Neuron (in vitro differentiated cells): Measurements from ENCODE around the gene FAM217A.

ENCODE experiments used
- H2AFZ ChIP-seq: one replicate; pipeline ENCODE4 v1.6.1; 2013; ENCODE audit warnings: low read depth, mild to moderate bottlenecking, inconsistent platforms, low read length, moderate library complexity
- H3K27me3 ChIP-seq: one replicate; pipeline ENCODE4 v1.6.1; 2013; ENCODE audit warnings: low read length; ENCODE audit not compliant: insufficient read depth
- H3K36me3 ChIP-seq: one replicate; pipeline ENCODE4 v1.6.1; 2013; ENCODE audit warnings: low read length; ENCODE audit not compliant: insufficient read depth
- H3K4me1 ChIP-seq: one replicate; pipeline ENCODE4 v1.6.1; 2013; ENCODE audit warnings: low read length; ENCODE audit not compliant: insufficient read depth
- H3K4me3 ChIP-seq: 2 replicates; pipeline ENCODE4 v1.5.1; 2013; ENCODE audit warnings: mild to moderate bottlenecking, low read length, moderate library complexity
- H3K9me3 ChIP-seq: one replicate; pipeline ENCODE4 v1.6.1; 2013; ENCODE audit warnings: low read length

The FAM217A gene

DNA sequence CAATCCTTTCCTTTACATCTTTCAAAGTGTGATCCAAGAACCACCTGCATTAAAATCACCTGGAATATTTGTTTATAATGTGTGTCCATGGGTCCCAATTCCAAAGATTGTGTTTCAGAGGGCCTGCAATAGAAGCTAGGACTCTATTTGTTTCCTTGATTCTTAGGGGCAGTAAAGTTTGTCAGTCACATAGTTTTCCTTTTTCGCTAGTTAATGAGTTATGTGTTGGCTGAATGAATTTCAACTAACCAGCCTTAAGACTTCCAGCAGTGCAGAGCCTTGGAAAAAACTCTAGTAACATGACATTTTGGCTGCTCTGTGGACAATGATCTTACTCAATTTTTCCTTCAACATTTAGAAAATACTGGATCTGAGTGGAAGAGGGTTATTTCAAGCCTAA lies 11.3 kb downstream of the FAM217A start:
- Histone ChIP-seq H3K9me3 (no peaks in the 10 kb centered on the region), H3K36me3 (peaks cover 26% of the 10 kb centered on the region), H3K4me1 (no peaks in the 10 kb centered on the region), H3K27me3 (no peaks in the 10 kb centered on the region), H2AFZ (no peak overlapping the region), H3K4me3 (no peak overlapping the region)

DNA sequence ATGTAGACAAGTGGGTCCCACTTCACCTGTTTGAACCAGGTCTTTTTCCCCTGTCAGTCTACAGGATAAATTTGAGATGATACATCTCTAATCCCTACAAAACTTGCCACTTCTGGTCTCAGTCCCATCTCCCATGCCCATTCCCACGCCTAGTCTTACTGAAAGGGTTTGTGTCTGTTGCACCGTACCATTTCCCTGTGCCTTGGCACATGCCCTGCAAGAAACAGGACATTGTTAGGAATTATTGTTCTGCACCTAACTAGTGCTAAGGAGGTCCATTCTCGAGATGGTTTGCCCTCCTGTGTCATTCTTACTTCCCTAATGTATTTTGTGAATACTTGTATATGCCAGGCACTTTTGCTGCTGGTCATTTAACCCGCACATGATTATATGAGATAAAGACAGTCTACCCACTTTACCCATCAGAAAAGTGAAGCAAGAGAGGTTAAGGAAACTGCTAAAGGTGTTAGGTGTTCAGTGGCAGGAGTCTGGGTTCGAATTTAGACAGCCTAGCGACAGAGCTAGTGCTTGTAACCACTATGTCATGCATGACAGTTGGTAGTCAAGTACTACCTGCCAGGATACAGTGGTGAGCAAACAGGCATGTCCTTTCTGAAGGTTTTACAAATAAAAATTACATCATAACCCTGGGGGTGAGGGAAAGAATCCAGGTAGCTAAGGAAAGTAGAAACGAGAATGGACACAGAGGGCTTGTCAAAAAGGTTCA lies 12.7 kb downstream of the FAM217A start:
- H3K27me3 ChIP-seq = no peaks in the 10 kb centered on the region
- no peaks in the 10 kb centered on the region for H3K9me3 ChIP-seq
- peaks cover 40% of the 10 kb centered on the region for H3K36me3 ChIP-seq
- H3K4me1 ChIP-seq = no peaks in the 10 kb centered on the region
- no peak overlapping the region for H2AFZ ChIP-seq
- no peak overlapping the region for H3K4me3 ChIP-seq

DNA sequence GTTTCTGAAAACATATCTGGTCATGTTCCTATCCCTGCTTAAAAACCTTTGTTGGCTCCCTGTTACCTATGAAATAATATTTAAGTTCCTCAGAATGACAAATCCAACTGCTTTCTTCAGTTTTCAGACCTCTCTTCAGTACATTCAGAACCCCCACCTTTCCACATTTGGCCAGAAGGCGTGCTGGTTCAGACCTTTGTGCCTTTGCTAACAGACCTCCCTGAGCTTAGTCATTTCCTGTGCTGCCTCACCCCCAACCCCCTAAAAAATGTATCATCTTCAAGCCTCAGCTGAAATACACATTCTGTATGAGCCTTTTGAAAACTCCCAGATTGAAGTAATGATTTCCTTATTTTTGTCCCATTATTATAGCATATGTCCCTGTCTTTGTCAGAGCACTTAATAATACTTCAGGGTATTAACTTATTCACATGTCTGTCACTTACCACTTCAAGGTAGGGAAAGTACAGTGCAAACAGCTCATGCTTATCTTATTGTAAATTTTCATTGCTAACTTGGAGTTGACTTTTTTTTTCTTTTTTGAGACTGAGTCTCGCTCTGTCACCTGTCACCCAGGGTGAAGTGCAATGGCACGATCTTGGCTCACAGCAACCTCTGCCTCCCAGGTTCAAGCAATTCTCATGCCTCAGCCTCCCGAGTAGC lies 19.7 kb downstream of the FAM217A start:
- Histone ChIP-seq H3K4me3 (no peak overlapping the region), H3K4me1 (peaks cover 2% of the 10 kb centered on the region), H3K36me3 (peaks cover 79% of the 10 kb centered on the region), H2AFZ (no peak overlapping the region), H3K9me3 (no peaks in the 10 kb centered on the region), H3K27me3 (no peaks in the 10 kb centered on the region)

- no peak overlapping the region for H3K4me3 ChIP-seq
- H3K4me1 ChIP-seq = peaks cover 2% of the 10 kb centered on the region
- H3K36me3 ChIP-seq = peaks cover 77% of the 10 kb centered on the region
Observed at GRCh38 chr6:4057036-4057435, 21.9 kb downstream of the FAM217A start.

DNA sequence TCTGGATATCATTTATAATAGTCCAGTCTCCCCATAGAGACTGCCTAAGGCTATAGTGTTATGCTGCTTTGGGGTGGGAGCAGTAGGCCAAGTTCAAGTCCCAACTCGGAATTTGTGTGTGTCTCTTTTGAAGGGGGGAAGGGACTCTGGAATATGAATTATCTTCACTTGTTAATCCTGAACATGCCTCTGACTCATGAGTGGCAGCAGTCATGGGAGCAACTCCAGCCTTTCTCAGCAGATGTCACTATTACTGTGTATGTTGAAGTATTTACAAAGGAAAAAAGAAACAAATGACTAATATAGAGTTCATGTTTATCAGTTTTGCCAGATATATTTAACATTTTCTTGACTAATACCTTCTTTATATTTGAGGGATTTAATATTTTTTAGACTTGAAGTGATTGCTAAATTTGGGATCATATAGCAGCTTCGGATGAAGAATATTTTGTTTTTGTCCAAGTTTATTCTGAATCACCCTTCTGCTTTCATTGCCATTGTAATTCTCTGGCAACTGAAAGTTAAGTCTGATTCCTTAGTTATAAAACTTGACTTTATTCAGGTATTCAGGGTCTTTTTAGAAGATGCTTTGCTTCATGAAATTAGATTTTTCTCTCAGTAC lies 23.4 kb downstream of the FAM217A start:
- Histone ChIP-seq H3K9me3 (no peaks in the 10 kb centered on the region), H3K36me3 (peaks cover 78% of the 10 kb centered on the region), H2AFZ (no peak overlapping the region)

More at GRCh38 chr6:4057036-4057435, 21.9 kb downstream of the FAM217A start:
- no peaks in the 10 kb centered on the region for H3K9me3 ChIP-seq
- no peaks in the 10 kb centered on the region for H3K27me3 ChIP-seq
- H2AFZ ChIP-seq = no peak overlapping the region

GRCh38 chr6:4049246-4049645 lies 29.7 kb downstream of the FAM217A start:
- Histone ChIP-seq H3K9me3 (no peaks in the 10 kb centered on the region), H2AFZ (no peak overlapping the region), H3K27me3 (no peaks in the 10 kb centered on the region), H3K36me3 (peaks cover 87% of the 10 kb centered on the region), H3K4me3 (no peak overlapping the region), H3K4me1 (no peaks in the 10 kb centered on the region)

More for the DNA sequence above, 23.4 kb downstream of the FAM217A start:
- H3K4me1 ChIP-seq = peaks cover 2% of the 10 kb centered on the region
- H3K27me3 ChIP-seq = no peaks in the 10 kb centered on the region
- H3K4me3 ChIP-seq = no peak overlapping the region

DNA sequence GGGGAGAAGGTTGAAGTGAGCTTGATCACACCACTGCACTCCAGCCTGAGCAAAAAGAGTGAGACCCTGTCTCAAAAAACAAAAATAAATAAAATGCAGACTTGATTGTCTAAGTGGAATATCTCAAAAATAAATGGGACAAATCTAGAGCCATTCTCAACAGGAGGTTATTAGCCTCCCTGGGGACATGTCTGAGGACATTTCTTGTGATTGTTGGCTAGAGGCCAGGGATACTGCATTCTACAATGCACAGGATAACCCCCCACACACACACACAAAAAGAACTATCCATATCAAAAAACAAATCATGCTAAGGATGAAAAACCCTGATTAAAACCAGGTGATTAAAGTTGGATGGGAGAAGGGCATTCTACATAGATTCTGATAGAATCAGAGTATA lies 37.5 kb downstream of the FAM217A start:
- Histone ChIP-seq H3K4me1 (no peaks in the 10 kb centered on the region), H3K9me3 (no peaks in the 10 kb centered on the region), H3K4me3 (no peak overlapping the region), H2AFZ (no peak overlapping the region), H3K36me3 (peaks cover 91% of the 10 kb centered on the region), H3K27me3 (no peaks in the 10 kb centered on the region)

DNA sequence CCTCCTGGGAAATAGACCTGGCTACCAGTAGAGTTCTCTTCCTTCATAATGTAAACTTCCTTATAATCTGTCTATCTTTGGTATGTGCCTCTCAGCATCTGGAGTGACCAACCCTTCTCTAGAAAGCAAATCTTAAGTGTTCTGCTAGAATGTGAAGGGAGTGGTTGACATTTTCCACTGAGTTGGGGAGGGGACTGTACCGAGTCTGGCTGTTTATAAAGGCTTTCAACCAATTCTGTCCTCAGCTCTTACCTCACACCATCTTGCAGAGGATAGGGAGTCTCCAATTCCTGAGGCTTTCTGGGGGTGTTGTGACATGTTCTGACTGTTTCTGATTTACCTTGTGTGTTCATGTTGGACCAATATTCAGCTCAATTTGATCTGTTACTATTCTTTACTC lies 39.6 kb downstream of the FAM217A start:
- Histone ChIP-seq H3K27me3 (no peaks in the 10 kb centered on the region), H3K4me1 (no peaks in the 10 kb centered on the region), H3K36me3 (peaks cover 84% of the 10 kb centered on the region), H2AFZ (no peak overlapping the region), H3K4me3 (no peak overlapping the region), H3K9me3 (no peaks in the 10 kb centered on the region)

DNA sequence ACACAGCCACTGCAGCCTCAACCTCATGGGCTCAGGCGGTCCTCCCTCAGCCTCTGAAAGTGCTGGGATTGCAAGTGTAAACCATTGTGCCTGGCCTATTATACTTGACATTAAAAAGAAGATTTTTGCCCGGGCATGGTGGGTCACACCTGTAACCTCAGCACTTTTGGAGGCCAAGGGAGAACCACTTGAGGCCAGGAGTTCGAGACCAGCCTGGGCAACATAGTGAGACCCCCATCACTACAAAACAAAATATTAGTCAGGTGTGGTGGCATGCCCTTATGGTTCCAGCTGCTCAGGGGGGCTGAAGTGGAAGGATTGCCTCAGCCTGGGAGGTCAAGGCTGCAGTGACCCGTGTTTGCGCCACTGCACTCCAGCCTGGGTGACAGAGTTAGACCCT lies 42.4 kb downstream of the FAM217A start:
- peaks cover 81% of the 10 kb centered on the region for H3K36me3 ChIP-seq
- peaks cover 3% of the 10 kb centered on the region for H3K9me3 ChIP-seq
- no peaks in the 10 kb centered on the region for H3K27me3 ChIP-seq
- H3K4me1 ChIP-seq = no peaks in the 10 kb centered on the region
- H3K4me3 ChIP-seq = no peak overlapping the region
- no peak overlapping the region for H2AFZ ChIP-seq

GRCh38 chr6:4032475-4032874 lies 46.5 kb downstream of the FAM217A start:
- peaks cover 3% of the 10 kb centered on the region for H3K9me3 ChIP-seq
- no peak overlapping the region for H3K4me3 ChIP-seq
- no peaks in the 10 kb centered on the region for H3K27me3 ChIP-seq
- H3K4me1 ChIP-seq = no peaks in the 10 kb centered on the region
- H2AFZ ChIP-seq = no peak overlapping the region
- H3K36me3 ChIP-seq = peaks cover 52% of the 10 kb centered on the region

DNA sequence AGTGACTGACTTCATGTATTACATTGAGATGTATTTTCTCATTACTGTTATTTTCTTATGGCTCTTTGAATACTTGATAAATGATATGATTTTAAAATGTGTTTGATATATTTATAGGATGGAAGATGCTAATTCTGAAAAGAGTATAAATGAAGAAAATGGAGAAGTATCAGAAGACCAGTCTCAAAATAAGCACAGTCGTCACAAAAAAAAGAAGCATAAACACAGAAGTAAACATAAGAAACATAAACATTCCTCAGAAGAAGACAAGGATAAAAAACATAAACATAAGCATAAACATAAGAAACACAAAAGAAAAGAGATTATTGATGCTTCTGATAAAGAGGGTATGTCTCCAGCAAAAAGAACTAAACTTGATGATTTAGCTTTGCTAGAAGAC lies 47.5 kb downstream of the FAM217A start:
- Histone ChIP-seq H3K4me3 (no peak overlapping the region), H3K27me3 (no peaks in the 10 kb centered on the region), H3K36me3 (peaks cover 43% of the 10 kb centered on the region), H2AFZ (no peak overlapping the region), H3K4me1 (no peaks in the 10 kb centered on the region), H3K9me3 (peaks cover 3% of the 10 kb centered on the region)

DNA sequence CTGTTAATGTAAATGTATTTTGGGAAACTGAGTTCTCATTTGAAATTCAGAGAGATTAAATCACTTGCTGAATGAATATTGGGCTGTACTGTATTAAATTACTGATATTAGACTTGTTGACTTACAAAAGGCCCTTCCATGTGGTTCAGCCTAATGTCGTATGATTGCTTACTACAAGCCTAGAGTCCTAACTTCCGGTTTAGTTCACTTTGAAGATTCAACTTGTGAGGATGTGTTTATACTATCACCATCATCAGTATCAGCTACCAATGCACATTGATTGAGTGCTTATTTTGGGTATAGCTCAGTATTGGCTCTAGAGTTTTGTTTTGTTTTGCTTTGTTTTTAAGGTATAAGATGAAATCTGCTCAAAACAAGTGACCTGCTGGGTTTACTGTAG lies 48.3 kb downstream of the FAM217A start:
- no peak overlapping the region for H3K4me3 ChIP-seq
- H3K27me3 ChIP-seq = no peaks in the 10 kb centered on the region
- no peak overlapping the region for H2AFZ ChIP-seq
- peaks cover 3% of the 10 kb centered on the region for H3K9me3 ChIP-seq
- H3K4me1 ChIP-seq = no peaks in the 10 kb centered on the region
- peaks cover 36% of the 10 kb centered on the region for H3K36me3 ChIP-seq

DNA sequence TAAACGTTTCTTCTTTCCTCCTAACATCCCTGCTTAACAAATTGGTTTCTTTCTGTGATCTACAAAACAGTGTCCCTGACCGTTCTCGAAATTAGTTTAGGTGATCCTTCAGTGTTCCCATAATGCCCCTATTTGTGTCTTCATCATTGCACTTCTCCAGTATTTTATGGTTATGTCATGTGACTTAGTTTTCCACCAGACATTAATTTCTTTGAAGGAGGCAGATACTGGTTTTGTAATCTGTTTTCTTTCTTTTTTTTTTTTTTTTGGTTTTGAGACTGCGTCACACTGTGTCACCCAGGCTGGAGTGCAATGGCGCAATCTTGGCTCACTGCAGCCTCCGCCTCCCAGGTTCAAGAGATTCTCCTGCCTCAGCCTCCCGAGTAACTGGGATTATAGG lies 49.2 kb downstream of the FAM217A start:
- H2AFZ ChIP-seq = no peak overlapping the region
- peaks cover 33% of the 10 kb centered on the region for H3K36me3 ChIP-seq
- H3K27me3 ChIP-seq = no peaks in the 10 kb centered on the region
- H3K9me3 ChIP-seq = peaks cover 3% of the 10 kb centered on the region
- no peaks in the 10 kb centered on the region for H3K4me1 ChIP-seq
- H3K4me3 ChIP-seq = no peak overlapping the region
